K562 (cell line): ENCODE data around the gene DOK1. TPM values are rescaled to one million over a fixed set of nuclear protein-coding genes. Genes with fewer than 3 reads are reported as not detected.

Source experiments
- ATAC-seq: fragments of 200-7000 bp; cut with Tn5 transposase; 3 replicates; pipeline ENCODE4 v1.9.1; 2020; ENCODE audit warnings: moderate library complexity
- BruUV-seq: library from RNA; stranded (reverse); fragments of 400-500 nt; replicated peaks from 2 replicates; lab custom pipeline; 2021; lab: Mats Ljungman, UMichigan
- CTCF ChIA-PET: fragments of 300-600 bp; formaldehyde crosslinking; extraction: SDS; loops from one replicate; lab custom pipeline; 2021; ENCODE audit warnings: low intra/inter-chr PET ratio; lab: Yijun Ruan, JAX
- POLR2A ChIA-PET: fragments of 300-600, 350-650 bp; sonication (Branson Sonifier 250); formaldehyde crosslinking; extraction: SDS; loops from one replicate; lab custom pipeline; 2021; ENCODE audit warnings: antibody characterized with exemption, inconsistent platforms; lab: Yijun Ruan, JAX
- DNase-seq, 4 experiments: peaks; one replicate each; pipeline versions ENCODE4 v3.0.0 to v3.0.0-alpha.2; 2011 to 2018; ENCODE audit warnings: low spot score in 3 of 4, mixed read lengths in 3 of 4; ENCODE audit errors: extremely low read depth in 1 of 4
- FAIRE-seq: peaks from 2 replicates; lab custom pipeline; 2011; peaks lifted over from hg19 to GRCh38; lab: Jason Lieb, UNC
- H2AFZ ChIP-seq: 2 replicates; pipeline ENCODE4 v1.6.0; 2011; ENCODE audit warnings: low read depth, low read length, control low read depth, inconsistent platforms
- H3K27ac ChIP-seq: fragments of 200-600 bp; 3 replicates; pipeline ENCODE4 v1.8.0; 2011; ENCODE audit warnings: low read depth, mild to moderate bottlenecking, control low read depth, inconsistent platforms, low read length, moderate library complexity, mixed read lengths; ENCODE audit errors: extremely low read depth
- H3K27me3 ChIP-seq, 2 experiments: fragments of 300-600 bp in 1 of 2; 2 replicates in 1 of 2; 3 replicates in 1 of 2; pipeline versions ENCODE4 v1.6.0 to v1.8.0; 2011; ENCODE audit warnings: inconsistent platforms in 2 of 2, low read length in 2 of 2, mild to moderate bottlenecking in 1 of 2, mixed read lengths in 1 of 2, moderate library complexity in 1 of 2; ENCODE audit not compliant: control insufficient read depth in 2 of 2, insufficient read depth in 2 of 2
- H3K36me3 ChIP-seq: fragments of 300-600 bp; 3 replicates; pipeline ENCODE4 v1.8.0; 2011; ENCODE audit warnings: mild to moderate bottlenecking, low read length, inconsistent platforms; ENCODE audit not compliant: control insufficient read depth, insufficient read depth
- H3K4me1 ChIP-seq, 2 experiments: fragments of 200-600 bp in 1 of 2; replicated peaks in 1 of 2; 2 replicates in 1 of 2; 3 replicates in 1 of 2; pipeline versions ENCODE4 v1.5.1 to v1.8.0; 2011; ENCODE audit warnings: inconsistent platforms in 2 of 2, low read length in 2 of 2, mild to moderate bottlenecking in 1 of 2, mixed read lengths in 1 of 2, moderate library complexity in 1 of 2; ENCODE audit not compliant: control insufficient read depth in 2 of 2, insufficient read depth in 2 of 2
- H3K4me2 ChIP-seq: 2 replicates; pipeline ENCODE4 v1.6.1; 2011; ENCODE audit warnings: low read length, control low read depth, inconsistent platforms, mixed read lengths; ENCODE audit not compliant: insufficient read depth
- H3K4me3 ChIP-seq: fragments of 200-600 bp; sonication (generic), shearing (Covaris generic); 2 replicates; pipeline ENCODE4 v1.5.1; 2016; ENCODE audit warnings: control low read depth, inconsistent platforms
- H3K79me2 ChIP-seq: fragments of 200-600 bp; 3 replicates; pipeline ENCODE4 v1.8.0; 2011; ENCODE audit warnings: low read length, inconsistent platforms; ENCODE audit not compliant: control insufficient read depth, insufficient read depth
- H3K9ac ChIP-seq, 2 experiments: 2 replicates each; pipeline versions ENCODE4 v1.6.0 to v1.6.1; 2011; ENCODE audit warnings: low read depth in 2 of 2, low read length in 2 of 2, control low read depth in 1 of 2, inconsistent platforms in 1 of 2, mild to moderate bottlenecking in 1 of 2, mixed read lengths in 1 of 2; ENCODE audit not compliant: insufficient read depth in 1 of 2
- H3K9me1 ChIP-seq: one replicate; pipeline ENCODE4 v1.6.0; 2011; ENCODE audit warnings: inconsistent platforms, mild to moderate bottlenecking, low read length, moderate library complexity; ENCODE audit not compliant: control insufficient read depth, insufficient read depth
- H3K9me3 ChIP-seq: replicated peaks from 2 replicates; pipeline ENCODE4 v1.5.1; 2011; ENCODE audit warnings: low read depth, low read length, inconsistent platforms; ENCODE audit not compliant: control insufficient read depth, insufficient read depth
- H4K20me1 ChIP-seq: replicated peaks from 2 replicates; pipeline ENCODE4 v1.6.1; 2011; ENCODE audit warnings: low read length, inconsistent platforms, mixed read lengths; ENCODE audit not compliant: control insufficient read depth, insufficient read depth
- ETS2 ChIP-seq: IDR thresholded peaks from 2 replicates; pipeline ENCODE4 v1.6.1; 2016; ENCODE audit warnings: borderline replicate concordance, missing genetic modification characterization, mild to moderate bottlenecking, moderate library complexity, missing compliant biosample characterization; ENCODE audit not compliant: poor library complexity, severe bottlenecking
- GATAD2B ChIP-seq: fragments of 450-650 bp; IDR thresholded peaks from 2 replicates; pipeline ENCODE4 v1.6.1; 2017; ENCODE audit warnings: mild to moderate bottlenecking, borderline replicate concordance
- HMBOX1 ChIP-seq: sonication (generic); IDR thresholded peaks from 2 replicates; pipeline ENCODE4 v1.6.1; 2016
- SMARCA4 ChIP-seq: fragments of 450-650 bp; IDR thresholded peaks from 2 replicates; pipeline ENCODE4 v1.6.1; 2016
- THAP7 ChIP-seq: fragments of 250-450 bp; sonication (Bioruptor Pico); IDR thresholded peaks from 2 replicates; pipeline ENCODE4 v1.5.0; 2021
- YY1 ChIP-seq, 3 experiments: IDR thresholded peaks; 2 replicates each; pipeline ENCODE4 v1.6.1; 2011; ENCODE audit warnings: low read length in 2 of 3, mild to moderate bottlenecking in 2 of 3, moderate library complexity in 2 of 3, borderline replicate concordance in 1 of 3, control low read depth in 1 of 3, low read depth in 1 of 3; ENCODE audit not compliant: insufficient read depth in 3 of 3, insufficient replicate concordance in 2 of 3, control insufficient read depth in 1 of 3, insufficient read length in 1 of 3; ENCODE audit errors: extremely low read depth in 1 of 3
- ZNF121 ChIP-seq: sonication (generic); formaldehyde crosslinking; conservative IDR thresholded peaks from 2 replicates; pipeline ENCODE4 v1.8.0; 2022; ENCODE audit warnings: missing genetic modification reagents
- ZNF384 ChIP-seq: IDR thresholded peaks from 2 replicates; pipeline ENCODE4 v1.6.1; 2012; ENCODE audit warnings: low read depth, low read length, improper control_type of control experiment
- WGBS: fragments of 100-300 bp; shearing (Covaris generic); methylation state at CpG from one replicate; pipeline ENCODE4 v1.1.6; 2016; ENCODE audit warnings: low coverage, mixed read lengths; ENCODE audit not compliant: insufficient coverage; ENCODE audit errors: missing lambda C conversion rate; 5-methylcytosine and 5-hydroxymethylcytosine counted together
- in situ Hi-C: fragments of 300-500 bp; cut with MboI; formaldehyde crosslinking; loops from 4 replicates; pipeline ENCODE4 v1.15.0; 2018; ENCODE audit warnings: inconsistent platforms, mixed read lengths
- intact Hi-C: fragments of 100-400 bp; cut with micrococcal nuclease; formaldehyde crosslinking; loops from 2 replicates; pipeline ENCODE4 v1.14.2; 2022
- polyA plus RNA-seq, 8 experiments: library from polyadenylated mRNA; depleted of rRNA in 4 of 8; stranded (reverse) in 5 of 8; unstranded in 3 of 8; fragments of >200 nt; fragmentation: Nextera tagmentation in 2 of 8; fragmentation: Illumina TruSeq in 1 of 8; extraction: Ambion mirVana in 2 of 8; extraction: Trizol in 1 of 8; gene quantifications; 2 replicates each; pipeline versions ENCODE4 v1.2.1 to v1.2.3, GENCODE V29; 2011 to 2014; ENCODE audit warnings: inconsistent platforms in 1 of 8, missing spikeins in 1 of 8
- total RNA-seq, 7 experiments: library from RNA; depleted of rRNA in 6 of 7; stranded (reverse); fragments of >200 nt in 6 of 7; fragmentation: Illumina TruSeq in 2 of 7; extraction: Trizol in 2 of 7; gene quantifications; 2 replicates each; pipeline versions ENCODE4 v1.2.1 to v1.2.3, GENCODE V29; 2011 to 2021; ENCODE audit warnings: low replicate concordance in 1 of 7

The DOK1 gene
- total and polyA plus RNA-seq, 9 of the 15 experiments (the other 6 are each of a cell fraction or from before 2014, with no cell fraction given): 0.59 to 36.4 (median 16.1) TPM

- 0% methylated on average over 1 of the region's 1 CpG for WGBS
- TF ChIP-seq HMBOX1 (peak; percentile 72), THAP7 (CRISPR knock-in tag) (no peak), GATAD2B (no peak), ZNF121 (no peak), ETS2 (tag) (no peak), YY1 (IDR thresholded peaks at IDR 0.05; ENCODE audit: borderline replicate concordance in 1 of 3, control insufficient read depth in 1 of 3, extremely low read depth in 1 of 3, insufficient read depth in 3 of 3, insufficient read length in 1 of 3, insufficient replicate concordance in 2 of 3, low read depth in 1 of 3, low read length in 2 of 3) (peak in 1 of 3 experiments; percentile 49), SMARCA4 (0 out of 2 replicates have a peak, but pooled peaks have one; percentile 12), ZNF384 (no peak)
- intact Hi-C loops: loop anchor here (5.0 kb wide), 1 partner anchor 69 kb away; no protein-coding TSS in a partner anchor
- no peaks in the 10 kb centered on the region for H3K27me3 ChIP-seq
- H2AFZ ChIP-seq: peak overlapping the region; percentile 63
- H3K27ac ChIP-seq: no peak overlapping the region
- no TSS peak for BruUV-seq
- H3K9me3 ChIP-seq: no peaks in the 10 kb centered on the region
- DNase-seq: no peak
- in situ Hi-C loops: loop anchor here (5.0 kb wide), 1 partner anchor 84 kb away; no protein-coding TSS in a partner anchor
- ATAC-seq: no peak
- H3K4me1 ChIP-seq: peaks cover 0 to 25% of the 10 kb centered on the region in 2 experiments; a peak in 4 of 5 replicates
- CTCF ChIA-PET: no interaction called here
- no peak for FAIRE-seq
- no peaks in the 10 kb centered on the region for H3K36me3 ChIP-seq
- H3K4me3 ChIP-seq: no peak overlapping the region
- no peaks in the 10 kb centered on the region for H3K9me1 ChIP-seq
- H4K20me1 ChIP-seq: no peaks in the 10 kb centered on the region
- H3K79me2 ChIP-seq: no peaks in the 10 kb centered on the region
- H3K9ac ChIP-seq: no peak overlapping the region
- POLR2A ChIA-PET: no interaction called here
- no peak overlapping the region for H3K4me2 ChIP-seq
Observed at GRCh38 chr2:74571058-74571457, 16.5 kb downstream of the DOK1 start.
